HCT116 (cell line): ENCODE data around the gene PPP1R14C. TPM values are rescaled to one million over a fixed set of nuclear protein-coding genes. Genes with fewer than 3 reads are reported as not detected.

Source experiments
- ATAC-seq: fragments of 200-7000 bp; cut with Tn5 transposase; 2 replicates; pipeline ENCODE4 v1.9.1; 2020; ENCODE audit warnings: mild to moderate bottlenecking, moderate library complexity
- BruUV-seq: library from RNA; stranded (reverse); fragments of 400-500 nt; replicated peaks from 2 replicates; lab custom pipeline; 2021; lab: Mats Ljungman, UMichigan
- CTCF ChIA-PET: fragments of 300-600 bp; sonication (Branson Sonifier 250); formaldehyde crosslinking; loops from one replicate; lab custom pipeline; 2021; ENCODE audit warnings: antibody characterized with exemption; lab: Charles Lee
- POLR2A ChIA-PET: fragments of 300-600, 350-600 bp; sonication (Branson Sonifier 250); formaldehyde crosslinking; loops from one replicate; lab custom pipeline; 2021; ENCODE audit warnings: antibody characterized with exemption; lab: Charles Lee
- RAD21 ChIA-PET, 2 experiments: fragments of 300-600 bp; sonication (Branson Sonifier 250); formaldehyde crosslinking; loops; one replicate each; lab custom pipeline; 2023; ENCODE audit warnings: low total read pairs in 2 of 2; ENCODE audit not compliant: uncharacterized antibody in 2 of 2, unreplicated experiment in 2 of 2, low non-redundant PET in 1 of 2; lab: Charles Lee
- DNase-seq: peaks from one replicate; pipeline ENCODE4 v3.0.0-alpha.2; 2010; ENCODE audit warnings: low read depth, low spot score
- H2AFZ ChIP-seq: fragments of 200-600 bp; shearing (Covaris generic), sonication (generic); 2 replicates; pipeline ENCODE4 v1.6.1; 2017; ENCODE audit warnings: low read depth, mixed run types, mixed read lengths, antibody characterized with exemption, low read length; ENCODE audit not compliant: poor library complexity, severe bottlenecking
- H3K27ac ChIP-seq: 2 replicates; pipeline ENCODE4 v1.5.1; 2012; ENCODE audit warnings: low read depth, low read length
- H3K27me3 ChIP-seq: fragments of 200-600 bp; sonication (generic); 2 replicates; pipeline ENCODE4 v1.6.1; 2016; ENCODE audit warnings: mixed run types, low read length, mixed read lengths; ENCODE audit not compliant: insufficient read depth
- H3K36me3 ChIP-seq, 2 experiments: fragments of 200-500 bp in 1 of 2; fragments of 200-600 bp in 1 of 2; sonication (Bioruptor generic) in 1 of 2; sonication (generic) in 1 of 2; 2 replicates each; pipeline versions ENCODE4 v1.5.1 to v1.6.1; 2014 to 2016; ENCODE audit warnings: low read length in 2 of 2, inconsistent platforms in 1 of 2, mixed read lengths in 1 of 2, mixed run types in 1 of 2; ENCODE audit not compliant: insufficient read depth in 2 of 2, control insufficient read depth in 1 of 2
- H3K4me1 ChIP-seq, 2 experiments: fragments of 200-600 bp in 1 of 2; sonication (generic) in 1 of 2; 2 replicates each; pipeline versions ENCODE4 v1.5.1 to v1.6.1; 2012 to 2017; ENCODE audit warnings: low read length in 2 of 2, inconsistent platforms in 1 of 2, mild to moderate bottlenecking in 1 of 2, mixed read lengths in 1 of 2, mixed run types in 1 of 2, moderate library complexity in 1 of 2; ENCODE audit not compliant: insufficient read depth in 2 of 2, control insufficient read depth in 1 of 2
- H3K4me2 ChIP-seq: fragments of 200-600 bp; sonication (generic); 2 replicates; pipeline ENCODE4 v1.6.1; 2017; ENCODE audit warnings: mixed run types, low read length, mixed read lengths
- H3K4me3 ChIP-seq, 2 experiments: fragments of 200-600 bp in 1 of 2; sonication (generic) in 1 of 2; replicated peaks in 1 of 2; 2 replicates each; pipeline ENCODE4 v1.5.1; 2011 to 2016; ENCODE audit warnings: low read length in 2 of 2, control low read depth in 1 of 2, low read depth in 1 of 2, mild to moderate bottlenecking in 1 of 2, mixed read lengths in 1 of 2, mixed run types in 1 of 2
- H3K79me2 ChIP-seq: fragments of 200-600 bp; sonication (generic); 2 replicates; pipeline ENCODE4 v1.6.1; 2017; ENCODE audit warnings: mild to moderate bottlenecking, mixed run types, low read length, moderate library complexity, mixed read lengths; ENCODE audit not compliant: insufficient read depth
- H3K9ac ChIP-seq: fragments of 200-600 bp; sonication (generic); 2 replicates; pipeline ENCODE4 v1.6.1; 2016; ENCODE audit warnings: low read length, mixed read lengths
- H3K9me2 ChIP-seq: fragments of 200-600 bp; sonication (generic), shearing (Covaris generic); 2 replicates; pipeline ENCODE4 v1.6.1; 2017; ENCODE audit warnings: mixed run types, mild to moderate bottlenecking, moderate library complexity; ENCODE audit not compliant: insufficient read depth
- H3K9me3 ChIP-seq, 2 experiments: fragments of 200-500 bp in 1 of 2; fragments of 200-600 bp in 1 of 2; sonication (Bioruptor generic) in 1 of 2; sonication (generic) in 1 of 2; 2 replicates each; pipeline ENCODE4 v1.6.1; 2014 to 2017; ENCODE audit warnings: low read length in 2 of 2, mixed read lengths in 2 of 2, inconsistent platforms in 1 of 2, low read depth in 1 of 2, mild to moderate bottlenecking in 1 of 2, mixed run types in 1 of 2, moderate library complexity in 1 of 2; ENCODE audit not compliant: control insufficient read depth in 1 of 2, insufficient read depth in 1 of 2
- H4K20me1 ChIP-seq: fragments of 200-600 bp; sonication (generic), shearing (Covaris generic); 2 replicates; pipeline ENCODE4 v1.6.1; 2017; ENCODE audit warnings: mixed run types, mild to moderate bottlenecking, moderate library complexity; ENCODE audit not compliant: insufficient read depth
- ATF3 ChIP-seq: IDR thresholded peaks from 2 replicates; pipeline ENCODE4 v1.6.1; 2012
- CBX3 ChIP-seq: IDR thresholded peaks from 2 replicates; pipeline ENCODE4 v1.6.1; 2012; ENCODE audit warnings: low read depth
- EGR1 ChIP-seq: IDR thresholded peaks from 2 replicates; pipeline ENCODE4 v1.6.1; 2012; ENCODE audit warnings: low read depth
- EZH2 ChIP-seq: fragments of 200-600 bp; sonication (generic); IDR thresholded peaks from 2 replicates; pipeline ENCODE4 v1.6.1; 2017; ENCODE audit warnings: antibody characterized with exemption, mixed run types
- FOSL1 ChIP-seq: IDR thresholded peaks from 2 replicates; pipeline ENCODE4 v1.6.1; 2012; ENCODE audit warnings: low read depth
- JUND ChIP-seq: IDR thresholded peaks from 2 replicates; pipeline ENCODE4 v1.6.1; 2012
- MAX ChIP-seq: IDR thresholded peaks from 2 replicates; pipeline ENCODE4 v1.6.1; 2012
- POLR2AphosphoS5 ChIP-seq: IDR thresholded peaks from 2 replicates; pipeline ENCODE4 v1.6.1; 2011; ENCODE audit warnings: mild to moderate bottlenecking, low read depth, low read length, moderate library complexity
- REST ChIP-seq: IDR thresholded peaks from 2 replicates; pipeline ENCODE4 v1.6.1; 2012; ENCODE audit warnings: low read depth
- SIN3A ChIP-seq: IDR thresholded peaks from 2 replicates; pipeline ENCODE4 v1.6.1; 2012; ENCODE audit warnings: low read depth
- TCF7L2 ChIP-seq: IDR thresholded peaks from 2 replicates; pipeline ENCODE4 v1.7.0; 2011; ENCODE audit warnings: borderline replicate concordance, inconsistent platforms; ENCODE audit not compliant: insufficient read depth, insufficient read length; ENCODE audit errors: extremely low read depth
- YY1 ChIP-seq: IDR thresholded peaks from 2 replicates; pipeline ENCODE4 v1.6.1; 2011; ENCODE audit warnings: low read length, low read depth, moderate library complexity, mild to moderate bottlenecking; ENCODE audit not compliant: insufficient replicate concordance; ENCODE audit errors: extremely low read depth
- ZBTB33 ChIP-seq: IDR thresholded peaks from 2 replicates; pipeline ENCODE4 v1.6.1; 2011; ENCODE audit warnings: mild to moderate bottlenecking, low read length, moderate library complexity; ENCODE audit not compliant: insufficient replicate concordance; ENCODE audit errors: extremely low read depth
- intact Hi-C: fragments of 100-400 bp; cut with micrococcal nuclease; formaldehyde crosslinking; loops from 2 replicates; pipeline ENCODE4 v1.10.0; 2022
- total RNA-seq: library from RNA; stranded (reverse); gene quantifications from one replicate; pipeline ENCODE4 v1.2.1, GENCODE V29; 2021; ENCODE audit not compliant: unreplicated experiment

The PPP1R14C gene
- total RNA-seq, 1 experiment from 2014 or later = 7.8 TPM

GRCh38 chr6:150195996-150196417, 53.2 kb downstream of the PPP1R14C start:
- Histone ChIP-seq H3K27ac (no peak overlapping the region), H4K20me1 (no peaks in the 10 kb centered on the region), H3K79me2 (no peaks in the 10 kb centered on the region), H3K36me3 (no peaks in the 10 kb centered on the region), H2AFZ (no peak overlapping the region), H3K9ac (no peak overlapping the region), H3K4me2 (no peak overlapping the region), H3K4me3 (no peak overlapping the region), H3K27me3 (no peaks in the 10 kb centered on the region), H3K4me1 (peaks cover 0 to 4% of the 10 kb centered on the region in 2 experiments; a peak in 1 of 4 replicates), H3K9me3 (no peaks in the 10 kb centered on the region), H3K9me2 (no peaks in the 10 kb centered on the region)
- ChIA-PET CTCF (no interaction called here), POLR2A (no interaction called here), RAD21 (no interaction called here)
- intact Hi-C loops = no loop called here
- DNase-seq = no peak
- no peak for TF ChIP-seq JUND
- no peak for TF ChIP-seq MAX
- TF ChIP-seq FOSL1 = no peak
- no peak for ATAC-seq
- no TSS peak for BruUV-seq

GRCh38 chr6:150196942-150197745, 54.3 kb downstream of the PPP1R14C start:
- no peaks in the 10 kb centered on the region for H3K36me3 ChIP-seq
- no peak for DNase-seq
- RAD21 ChIA-PET = no interaction called here
- peaks cover 2 to 10% of the 10 kb centered on the region in 2 experiments; a peak in 3 of 4 replicates for H3K4me1 ChIP-seq
- no peak overlapping the region for H3K27ac ChIP-seq
- no peak overlapping the region for H3K9ac ChIP-seq
- no peaks in the 10 kb centered on the region for H3K9me3 ChIP-seq
- POLR2A ChIA-PET = no interaction called here
- intact Hi-C loops = no loop called here
- no peak overlapping the region for H2AFZ ChIP-seq
- no TSS peak for BruUV-seq
- no peaks in the 10 kb centered on the region for H3K79me2 ChIP-seq
- H3K4me2 ChIP-seq = no peak overlapping the region
- no peaks in the 10 kb centered on the region for H4K20me1 ChIP-seq
- no peaks in the 10 kb centered on the region for H3K9me2 ChIP-seq
- TF ChIP-seq EGR1 = no peak
- TF ChIP-seq CBX3 = no peak
- no peak for TF ChIP-seq ZBTB33
- TF ChIP-seq TCF7L2 = no peak
- TF ChIP-seq SIN3A = no peak
- TF ChIP-seq POLR2AphosphoS5 = no peak
- no peak for TF ChIP-seq EZH2
- TF ChIP-seq YY1 = no peak
- no peak for TF ChIP-seq REST
- TF ChIP-seq ATF3 = no peak
- TF ChIP-seq FOSL1 = no peak
- ATAC-seq = no peak
- CTCF ChIA-PET = no interaction called here
- no peak overlapping the region for H3K4me3 ChIP-seq
- H3K27me3 ChIP-seq = no peaks in the 10 kb centered on the region
